ENCODE data around the gene TNFSF12. TPM values are rescaled to one million over a fixed set of nuclear protein-coding genes. Genes with fewer than 3 reads are reported as not detected.

TNFSF12 gene
- total RNA-seq, 1 donor from 2014 or later: 9.2 TPM

DNA sequence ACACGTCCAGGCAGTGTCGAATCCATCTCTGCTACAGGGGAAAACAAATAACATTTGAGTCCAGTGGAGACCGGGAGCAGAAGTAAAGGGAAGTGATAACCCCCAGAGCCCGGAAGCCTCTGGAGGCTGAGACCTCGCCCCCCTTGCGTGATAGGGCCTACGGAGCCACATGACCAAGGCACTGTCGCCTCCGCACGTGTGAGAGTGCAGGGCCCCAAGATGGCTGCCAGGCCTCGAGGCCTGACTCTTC is 23.4 kb downstream of the TNFSF12 start:
- no peak for DNase-seq

- peak; percentile 100 for DNase-seq
Observed at GRCh38 chr17:7572588-7573323, 23.9 kb downstream of the TNFSF12 start.

DNA sequence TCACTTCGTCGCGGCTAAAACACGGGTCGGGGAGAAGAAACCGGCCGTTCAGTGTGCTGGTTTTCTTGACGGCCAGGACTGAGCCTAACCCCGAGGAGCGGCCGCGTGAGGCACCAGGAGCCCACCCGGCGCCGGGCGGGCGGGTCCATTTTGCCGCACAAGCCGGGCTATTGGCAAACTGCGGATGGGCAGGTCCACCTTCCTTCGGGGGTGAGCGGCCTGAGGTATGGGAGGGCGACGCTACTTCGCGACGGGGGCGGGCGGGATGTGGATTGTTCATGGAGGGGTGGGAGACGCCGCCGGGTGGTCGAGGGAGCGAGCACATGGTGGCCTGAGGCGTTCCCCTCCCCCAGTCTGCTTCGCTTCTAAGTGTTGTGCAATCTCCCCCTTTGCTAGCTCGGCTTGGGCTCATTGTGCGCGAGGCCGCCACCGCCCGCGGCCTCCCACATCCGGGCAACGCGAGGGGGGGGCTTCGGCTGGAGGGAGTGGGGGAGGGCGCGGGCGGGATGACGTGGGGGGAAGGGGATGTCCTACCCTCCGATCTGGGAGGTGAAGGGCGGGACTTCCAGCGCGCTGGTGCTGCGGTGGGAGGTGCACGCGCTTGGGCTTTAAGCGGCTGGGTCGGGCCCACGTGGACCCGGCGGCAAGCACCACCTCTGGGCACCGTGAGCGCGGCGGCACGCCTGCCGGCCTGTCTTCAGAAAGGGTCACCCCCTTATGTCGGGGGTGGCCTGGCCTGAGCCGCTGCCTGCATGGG is 24.6 kb downstream of the TNFSF12 start:
- peak; percentile 95 for DNase-seq

DNA sequence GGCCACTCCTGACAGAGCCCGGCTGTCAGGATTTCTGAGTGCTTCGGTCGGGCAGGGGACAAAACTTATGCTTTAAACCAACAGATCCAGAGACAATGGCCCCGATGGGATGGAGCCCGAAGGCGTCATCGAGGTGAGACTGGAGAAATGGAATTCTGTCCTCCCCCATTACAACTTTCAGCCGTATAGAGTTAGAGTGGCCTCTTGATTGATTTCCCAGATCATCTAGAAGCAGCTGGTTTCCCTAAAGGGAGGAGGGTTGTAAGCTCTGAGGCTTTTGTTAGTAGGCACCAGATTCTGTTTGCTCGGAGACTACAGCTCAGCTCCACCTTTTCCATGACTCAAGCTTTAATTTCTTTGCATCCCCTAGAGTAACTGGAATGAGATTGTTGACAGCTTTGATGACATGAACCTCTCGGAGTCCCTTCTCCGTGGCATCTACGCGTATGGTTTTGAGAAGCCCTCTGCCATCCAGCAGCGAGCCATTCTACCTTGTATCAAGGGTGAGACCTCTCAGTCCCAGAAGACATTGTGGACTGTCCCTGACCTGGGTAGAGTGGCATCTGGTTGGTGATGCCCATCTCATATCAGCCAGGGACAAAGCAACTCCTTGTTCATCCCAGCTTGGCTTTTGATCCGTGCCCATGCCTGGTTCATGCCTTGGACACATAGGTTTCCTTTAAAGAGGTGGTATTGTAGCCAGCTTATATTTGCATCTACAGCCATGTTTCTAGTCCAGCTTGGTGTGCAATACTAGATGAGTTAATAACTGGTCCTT is 25.5 kb downstream of the TNFSF12 start:
- DNase-seq: no peak

GRCh38 chr17:7575481-7575883 is 26.6 kb downstream of the TNFSF12 start:
- no peak for DNase-seq

DNA sequence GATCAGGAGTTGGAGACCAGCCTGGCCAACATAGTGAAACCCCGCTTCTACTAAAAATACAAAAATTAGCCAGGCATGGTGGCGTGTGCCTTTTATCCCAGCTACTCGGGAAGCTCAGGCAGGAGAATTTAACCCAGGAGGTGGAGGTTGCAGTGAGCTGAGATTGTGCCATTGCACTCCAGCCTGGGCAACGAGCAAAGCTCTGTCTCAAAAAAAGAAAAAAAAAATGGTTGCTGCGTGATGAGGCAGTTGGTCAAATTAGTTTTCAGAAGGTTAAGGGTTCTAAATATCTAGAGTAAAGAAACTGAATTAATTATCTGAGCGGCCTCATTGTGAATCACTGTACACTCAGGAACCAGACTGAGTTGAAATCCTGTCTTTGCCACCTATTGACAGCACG is 27.1 kb downstream of the TNFSF12 start:
- DNase-seq: no peak

DNA sequence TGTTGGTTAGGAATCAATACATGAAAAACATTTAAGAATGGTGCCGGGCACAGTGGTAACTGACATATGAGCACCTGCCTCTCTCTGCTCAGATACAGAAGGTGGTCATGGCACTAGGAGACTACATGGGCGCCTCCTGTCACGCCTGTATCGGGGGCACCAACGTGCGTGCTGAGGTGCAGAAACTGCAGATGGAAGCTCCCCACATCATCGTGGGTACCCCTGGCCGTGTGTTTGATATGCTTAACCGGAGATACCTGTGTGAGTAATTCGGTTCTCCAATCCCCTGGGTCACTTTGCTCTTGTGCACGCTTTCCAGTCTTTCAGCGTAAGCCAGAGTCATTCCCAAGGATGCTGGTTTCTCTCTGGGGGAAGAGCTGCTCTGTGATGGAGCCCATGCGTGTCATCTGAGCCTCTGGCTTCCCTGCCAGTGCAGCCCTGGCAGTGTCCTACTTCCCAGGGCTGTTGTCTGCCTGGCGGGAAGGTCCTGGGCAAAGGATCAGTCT is 27.6 kb downstream of the TNFSF12 start:
- no peak for DNase-seq

DNA sequence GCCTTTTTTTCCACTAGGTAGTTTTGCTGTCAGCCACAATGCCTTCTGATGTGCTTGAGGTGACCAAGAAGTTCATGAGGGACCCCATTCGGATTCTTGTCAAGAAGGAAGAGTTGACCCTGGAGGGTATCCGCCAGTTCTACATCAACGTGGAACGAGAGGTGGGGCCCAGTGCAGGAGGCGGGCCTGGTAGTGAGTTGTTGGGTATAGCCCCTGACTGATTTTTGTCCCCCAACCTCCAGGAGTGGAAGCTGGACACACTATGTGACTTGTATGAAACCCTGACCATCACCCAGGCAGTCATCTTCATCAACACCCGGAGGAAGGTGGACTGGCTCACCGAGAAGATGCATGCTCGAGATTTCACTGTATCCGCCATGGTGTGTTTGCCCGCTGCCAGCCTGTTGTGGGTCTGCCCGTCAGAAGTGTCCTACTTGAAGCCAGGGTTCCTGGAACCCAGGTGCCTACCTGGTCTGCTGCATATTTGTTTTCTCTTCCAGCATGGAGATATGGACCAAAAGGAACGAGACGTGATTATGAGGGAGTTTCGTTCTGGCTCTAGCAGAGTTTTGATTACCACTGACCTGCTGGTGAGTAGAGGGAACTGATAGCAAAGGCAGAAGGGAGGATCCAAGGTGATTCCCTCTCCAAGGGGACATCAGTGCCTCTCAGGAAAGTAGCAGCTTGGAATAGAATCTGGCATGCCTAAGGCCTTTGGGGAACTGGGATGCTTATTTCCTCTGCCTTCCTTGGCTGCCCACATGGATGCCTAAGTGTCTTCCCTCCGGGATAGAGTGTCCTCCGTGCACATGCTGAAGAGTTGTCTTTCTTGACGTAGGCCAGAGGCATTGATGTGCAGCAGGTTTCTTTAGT is 28.7 kb downstream of the TNFSF12 start:
- DNase-seq: no peak

GRCh38 chr17:7579001-7579833 is 30.4 kb downstream of the TNFSF12 start, which contains the start of gene CD68:
CD68 (plus strand) TSS chr17:7579638; CDS start chr17:7579678, 40 bp downstream.
- peak; percentile 90 for DNase-seq

GRCh38 chr17:7579834-7580603 is 31.2 kb downstream of the TNFSF12 start:
- no peak for DNase-seq

DNA sequence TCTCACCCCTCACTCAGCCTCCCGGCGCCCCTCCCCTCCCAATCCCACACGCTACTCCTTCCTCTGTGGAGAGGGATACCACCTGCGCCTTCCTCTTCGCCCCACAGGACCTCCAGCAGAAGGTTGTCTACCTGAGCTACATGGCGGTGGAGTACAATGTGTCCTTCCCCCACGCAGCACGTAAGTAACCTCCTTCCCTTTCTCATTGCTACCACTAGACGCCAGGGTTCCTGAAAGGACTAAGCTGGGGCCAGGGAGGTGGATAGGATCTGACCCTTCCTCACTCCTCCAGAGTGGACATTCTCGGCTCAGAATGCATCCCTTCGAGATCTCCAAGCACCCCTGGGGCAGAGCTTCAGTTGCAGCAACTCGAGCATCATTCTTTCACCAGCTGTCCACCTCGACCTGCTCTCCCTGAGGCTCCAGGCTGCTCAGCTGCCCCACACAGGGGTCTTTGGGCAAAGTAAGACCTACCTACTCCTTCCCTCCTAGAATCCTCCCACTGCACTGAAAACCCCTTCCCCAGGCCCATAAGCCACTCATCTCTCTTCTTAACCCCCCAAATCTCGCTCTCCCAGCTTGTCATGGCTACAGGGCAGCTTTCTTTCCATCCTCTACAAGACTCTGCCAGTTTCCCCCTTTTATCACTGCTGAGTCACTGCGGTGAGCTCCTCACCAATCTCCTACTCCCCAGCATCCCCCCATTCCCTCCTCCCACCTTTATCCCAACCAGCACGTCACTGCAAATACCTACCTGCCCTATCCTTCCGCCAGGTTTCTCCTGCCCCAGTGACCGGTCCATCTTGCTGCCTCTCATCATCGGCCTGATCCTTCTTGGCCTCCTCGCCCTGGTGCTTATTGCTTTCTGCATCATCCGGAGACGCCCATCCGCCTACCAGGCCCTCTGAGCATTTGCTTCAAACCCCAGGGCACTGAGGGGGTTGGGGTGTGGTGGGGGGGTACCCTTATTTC is 32.0 kb downstream of the TNFSF12 start:
- no peak for DNase-seq

DNA sequence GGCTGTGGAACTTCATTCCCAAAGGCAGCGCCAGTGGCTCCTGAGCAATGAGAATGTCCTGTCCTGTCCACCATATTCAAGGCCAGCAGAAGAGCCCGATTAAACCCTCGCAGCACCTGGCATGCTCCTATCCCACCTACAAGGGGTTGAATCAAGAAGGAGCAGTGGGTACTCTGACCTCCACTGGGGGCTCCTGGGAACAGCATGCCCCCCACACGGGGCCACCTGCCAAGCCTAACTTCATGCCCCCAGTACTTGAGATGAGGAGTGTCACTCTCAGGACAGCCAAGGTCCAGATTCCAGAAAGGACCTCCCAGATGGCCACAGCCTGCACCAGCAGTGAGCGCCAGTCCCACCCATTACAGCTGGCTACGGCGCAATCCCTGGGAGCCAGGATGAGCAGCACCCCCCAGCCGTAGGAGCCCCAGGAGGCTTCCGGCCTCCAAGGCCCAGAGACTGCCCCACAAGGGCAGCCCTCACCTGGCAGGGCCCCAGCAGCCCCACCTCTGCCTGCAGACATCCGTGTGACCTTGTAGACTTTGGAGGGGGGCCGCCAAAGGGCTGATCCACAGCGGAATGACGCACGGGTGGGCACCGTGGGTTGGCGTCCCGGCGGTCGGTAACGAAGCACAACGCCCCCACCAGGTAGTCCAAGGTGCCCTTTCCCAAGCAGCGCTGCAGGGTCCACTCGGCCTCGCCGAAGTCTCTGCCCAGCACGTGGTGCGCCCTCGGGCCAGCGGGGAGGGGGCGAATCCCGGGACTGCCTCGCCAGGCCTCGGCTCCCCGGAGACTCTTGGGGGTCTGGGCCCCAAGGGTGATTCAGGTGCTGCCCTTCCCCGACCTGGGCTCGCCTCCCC is 33.8 kb downstream of the TNFSF12 start:
- no peak for DNase-seq

- DNase-seq: peak; percentile 98
Observed at GRCh38 chr17:7583253-7584109, 34.6 kb downstream of the TNFSF12 start, which contains the start of gene MPDU1. MPDU1 (plus strand) TSS chr17:7583852; CDS start chr17:7583863, 11 bp downstream.

- no peak for DNase-seq
Observed at GRCh38 chr17:7586673-7587419, 38.0 kb downstream of the TNFSF12 start.

- peak; percentile 39 for DNase-seq
Observed at GRCh38 chr17:7587420-7588151, 38.7 kb downstream of the TNFSF12 start.
